Mucosa of rectum (tissue), 2 donors: Measurements from ENCODE around the gene BRMS1L.
A peak's percentile ranks its signal among the peaks of the same experiment; 100 is the strongest.
"Not testable (repeated sequence)": the region's sequence is repeated elsewhere in the genome, so short reads cannot be mapped to it uniquely, and the experiment has no call there.

Source experiments
- H3K27ac ChIP-seq, 2 donors: one replicate each; pipeline ENCODE4 v1.7.0; 2013; ENCODE audit warnings: inconsistent platforms in 2 of 2, low read depth in 2 of 2, low read length in 2 of 2
- H3K27me3 ChIP-seq, 2 donors: one replicate each; pipeline ENCODE4 v1.7.0; 2013; ENCODE audit warnings: low read length in 2 of 2; ENCODE audit not compliant: control insufficient read depth in 2 of 2, insufficient read depth in 2 of 2
- H3K36me3 ChIP-seq, 2 donors: one replicate each; pipeline ENCODE4 v1.7.0; 2013; ENCODE audit warnings: low read length in 2 of 2; ENCODE audit not compliant: control insufficient read depth in 2 of 2, insufficient read depth in 2 of 2
- H3K4me1 ChIP-seq, 2 donors: one replicate each; pipeline ENCODE4 v1.7.0; 2013; ENCODE audit warnings: low read length in 2 of 2, mild to moderate bottlenecking in 1 of 2; ENCODE audit not compliant: control insufficient read depth in 2 of 2, insufficient read depth in 2 of 2
- H3K4me3 ChIP-seq, 2 donors: one replicate each; pipeline ENCODE4 v1.7.0; 2013; ENCODE audit warnings: low read length in 2 of 2
- H3K9ac ChIP-seq, 2 donors: one replicate each; pipeline ENCODE4 v1.7.0; 2013; ENCODE audit warnings: low read length in 2 of 2, low read depth in 1 of 2, mild to moderate bottlenecking in 1 of 2
- H3K9me3 ChIP-seq, 2 donors: one replicate each; pipeline ENCODE4 v1.7.0; 2013; ENCODE audit warnings: low read length in 2 of 2; ENCODE audit not compliant: control insufficient read depth in 2 of 2
- donor health status: healthy.
- donor health status: Normal muscosa, but diverticular disease.

BRMS1L gene

GRCh38 chr14:35807131-35807961, 18.8 kb upstream of the BRMS1L start:
- peak overlapping the region in 1 of 2 donors; percentile 48 for H3K9ac ChIP-seq
- no peaks in the 10 kb centered on the region for H3K27me3 ChIP-seq
- H3K4me1 ChIP-seq, result peaks cover 17 to 20% of the 10 kb centered on the region in 2 donors
- no peaks in the 10 kb centered on the region for H3K9me3 ChIP-seq
- H3K4me3 ChIP-seq, result peak overlapping the region; percentile 77 to 81
- peaks cover 0 to 3% of the 10 kb centered on the region in 2 donors for H3K36me3 ChIP-seq
- peak overlapping the region in 1 of 2 donors; percentile 22 for H3K27ac ChIP-seq

- H3K4me3 ChIP-seq, result peak overlapping the region; percentile 77 to 81
- peak overlapping the region; percentile 54 to 88 for H3K9ac ChIP-seq
- H3K27ac ChIP-seq, result peak overlapping the region; percentile 89 to 90
- peaks cover 13 to 20% of the 10 kb centered on the region in 2 donors for H3K4me1 ChIP-seq
- peaks cover 0 to 3% of the 10 kb centered on the region in 2 donors for H3K36me3 ChIP-seq
- no peaks in the 10 kb centered on the region for H3K27me3 ChIP-seq
- H3K9me3 ChIP-seq, result no peaks in the 10 kb centered on the region
Observed at GRCh38 chr14:35808076-35808637, 18.0 kb upstream of the BRMS1L start.

- Histone ChIP-seq H3K27ac (peak within 1 kb of the TSS; percentile 89 to 90), H3K9ac (peak within 1 kb of the TSS; percentile 54 to 88), H3K4me1 (peaks cover 13 to 20% of the 10 kb centered on the region in 2 donors), H3K4me3 (peak within 1 kb of the TSS; percentile 77 to 81)
- H3K27me3 ChIP-seq, H3K36me3 ChIP-seq, H3K9me3 ChIP-seq: not testable (repeated sequence)
Observed at GRCh38 chr14:35808638-35809563, 17.2 kb upstream of the BRMS1L start, which contains the start of gene RALGAPA1. Gene RALGAPA1, minus strand, starts transcription at chr14:35809295. Its CDS starts 460 bp downstream, at chr14:35808835.

- Histone ChIP-seq H3K36me3 (no peaks in the 10 kb centered on the region), H3K9ac (no peak overlapping the region), H3K27ac (peak overlapping the region; percentile 89 to 90), H3K4me3 (peak overlapping the region; percentile 77 to 81), H3K4me1 (peaks cover 13 to 20% of the 10 kb centered on the region in 2 donors), H3K9me3 (no peaks in the 10 kb centered on the region), H3K27me3 (no peaks in the 10 kb centered on the region)
Observed at GRCh38 chr14:35809597-35809996, 16.5 kb upstream of the BRMS1L start.

- H3K9ac ChIP-seq, result no peak overlapping the region
- no peak overlapping the region for H3K27ac ChIP-seq
- peaks cover 13 to 16% of the 10 kb centered on the region in 2 donors for H3K4me1 ChIP-seq
- H3K4me3 ChIP-seq, result no peak overlapping the region
- H3K36me3 ChIP-seq, result no peaks in the 10 kb centered on the region
- H3K9me3 ChIP-seq, result no peaks in the 10 kb centered on the region
- H3K27me3 ChIP-seq, result no peaks in the 10 kb centered on the region
Observed at GRCh38 chr14:35810963-35811362, 15.2 kb upstream of the BRMS1L start.

GRCh38 chr14:35814371-35815005, 11.7 kb upstream of the BRMS1L start:
- no peak overlapping the region for H3K9ac ChIP-seq
- H3K4me3 ChIP-seq, result no peak overlapping the region
- no peaks in the 10 kb centered on the region for H3K4me1 ChIP-seq
- H3K36me3 ChIP-seq, result no peaks in the 10 kb centered on the region
- H3K9me3 ChIP-seq, result no peaks in the 10 kb centered on the region
- H3K27ac ChIP-seq, result no peak overlapping the region
- H3K27me3 ChIP-seq, result no peaks in the 10 kb centered on the region

- Histone ChIP-seq H3K4me1 (no peaks in the 10 kb centered on the region), H3K36me3 (no peaks in the 10 kb centered on the region), H3K27ac (no peak overlapping the region), H3K27me3 (no peaks in the 10 kb centered on the region), H3K4me3 (no peak overlapping the region), H3K9ac (no peak overlapping the region), H3K9me3 (no peaks in the 10 kb centered on the region)
Observed at GRCh38 chr14:35818346-35819115, 7.6 kb upstream of the BRMS1L start.

- Histone ChIP-seq H3K4me3 (no peak overlapping the region), H3K27ac (no peak overlapping the region), H3K4me1 (no peaks in the 10 kb centered on the region), H3K9me3 (no peaks in the 10 kb centered on the region), H3K27me3 (no peaks in the 10 kb centered on the region), H3K36me3 (no peaks in the 10 kb centered on the region), H3K9ac (no peak overlapping the region)
Observed at GRCh38 chr14:35819591-35820540, 6.3 kb upstream of the BRMS1L start.
